Neural progenitor cell (in vitro differentiated cells): ENCODE results near the gene ADAMTS3. TPM values are rescaled to one million over a fixed set of nuclear protein-coding genes. Genes with fewer than 3 reads are reported as not detected.

Experiments used
- DNase-seq: peaks from one replicate; pipeline ENCODE4 v3.0.0-alpha.2; 2016; ENCODE audit warnings: low spot score
- H2AFZ ChIP-seq: fragments of 200-600 bp; sonication (generic); replicated peaks from 2 replicates; pipeline ENCODE4 v1.6.1; 2016; ENCODE audit warnings: antibody characterized with exemption
- H3F3A ChIP-seq: fragments of 200-600 bp; sonication (generic); 2 replicates; pipeline ENCODE4 v1.6.1; 2016; ENCODE audit warnings: antibody characterized with exemption, low read depth
- H3K27ac ChIP-seq: fragments of 200-600 bp; sonication (generic); 2 replicates; pipeline ENCODE4 v1.5.1; 2016; ENCODE audit warnings: mild to moderate bottlenecking
- H3K27me3 ChIP-seq: fragments of 200-600 bp; sonication (generic); 2 replicates; pipeline ENCODE4 v1.6.1; 2016; ENCODE audit warnings: mild to moderate bottlenecking, moderate library complexity
- H3K36me3 ChIP-seq: fragments of 200-600 bp; sonication (generic); 2 replicates; pipeline ENCODE4 v1.5.1; 2016
- H3K4me1 ChIP-seq: fragments of 200-600 bp; sonication (generic); 2 replicates; pipeline ENCODE4 v1.6.1; 2016; ENCODE audit warnings: mixed run types
- H3K4me2 ChIP-seq: fragments of 200-600 bp; sonication (generic); 2 replicates; pipeline ENCODE4 v1.6.1; 2016
- H3K4me3 ChIP-seq: fragments of 200-600 bp; sonication (generic); 2 replicates; pipeline ENCODE4 v1.5.1; 2016
- H3K79me2 ChIP-seq: fragments of 200-600 bp; sonication (generic); 2 replicates; pipeline ENCODE4 v1.6.1; 2016; ENCODE audit warnings: low read depth
- H3K9ac ChIP-seq: fragments of 200-600 bp; sonication (generic); 2 replicates; pipeline ENCODE4 v1.6.1; 2016
- H3K9me3 ChIP-seq: fragments of 200-600 bp; sonication (generic); 2 replicates; pipeline ENCODE4 v1.5.1; 2016; ENCODE audit warnings: low read depth
- H4K20me1 ChIP-seq: fragments of 200-600 bp; sonication (generic); 2 replicates; pipeline ENCODE4 v1.6.1; 2016; ENCODE audit warnings: low read depth
- H3K27ac Mint-ChIP-seq: 3 replicates; pipeline ENCODE4 v1.8.0; 2021; ENCODE audit warnings: mixed read lengths
- H3K27me3 Mint-ChIP-seq: 2 replicates; pipeline ENCODE4 v1.8.0; 2022; ENCODE audit warnings: low read depth, mild to moderate bottlenecking, inconsistent platforms, moderate library complexity, mixed read lengths; ENCODE audit not compliant: insufficient read depth
- H3K36me3 Mint-ChIP-seq: 3 replicates; pipeline ENCODE4 v1.8.0; 2021; ENCODE audit warnings: mixed read lengths
- H3K4me1 Mint-ChIP-seq: 3 replicates; pipeline ENCODE4 v1.8.0; 2021; ENCODE audit warnings: mixed read lengths
- H3K4me3 Mint-ChIP-seq: 3 replicates; pipeline ENCODE4 v1.8.0; 2021; ENCODE audit warnings: mild to moderate bottlenecking, moderate library complexity, mixed read lengths
- H3K9me3 Mint-ChIP-seq: 3 replicates; pipeline ENCODE4 v1.8.0; 2020; ENCODE audit warnings: mixed read lengths
- CTCF ChIP-seq: fragments of 200-600 bp; sonication (generic); IDR thresholded peaks from 2 replicates; pipeline ENCODE4 v1.5.1; 2017; ENCODE audit warnings: antibody characterized with exemption, mild to moderate bottlenecking
- EZH2 ChIP-seq: fragments of 200-600 bp; sonication (generic); IDR thresholded peaks from 2 replicates; pipeline ENCODE4 v1.6.1; 2017; ENCODE audit warnings: antibody characterized with exemption, mild to moderate bottlenecking, moderate library complexity
- EZH2phosphoT487 ChIP-seq: fragments of 200-600 bp; sonication (generic); IDR thresholded peaks from 2 replicates; pipeline ENCODE4 v1.6.1; 2017; ENCODE audit warnings: antibody characterized with exemption
- total RNA-seq: library from RNA; depleted of rRNA; stranded (reverse); fragments of >200 nt; gene quantifications from 2 replicates; pipeline ENCODE4 v1.2.3, GENCODE V29; 2015; ENCODE audit warnings: low replicate concordance

ADAMTS3 gene
- total RNA-seq, 1 donor from 2014 or later: 2.1 TPM

- TF ChIP-seq EZH2phosphoT487 (no peak), EZH2 (no peak), CTCF (peak; percentile 16)
- H3K36me3 ChIP-seq: no peaks in the 10 kb centered on the region
- Mint-ChIP-seq H3K36me3 (no peaks in the 10 kb centered on the region), H3K9me3 (no peaks in the 10 kb centered on the region), H3K4me1 (no peaks in the 10 kb centered on the region), H3K27me3 (no peaks in the 10 kb centered on the region), H3K4me3 (no peak overlapping the region), H3K27ac (no peak overlapping the region)
- H2AFZ ChIP-seq: no peak overlapping the region
- H3K79me2 ChIP-seq: no peaks in the 10 kb centered on the region
- no peaks in the 10 kb centered on the region for H3K27me3 ChIP-seq
- no peak overlapping the region for H3K27ac ChIP-seq
- H3K9ac ChIP-seq: no peak overlapping the region
- no peaks in the 10 kb centered on the region for H3F3A ChIP-seq
- H4K20me1 ChIP-seq: no peaks in the 10 kb centered on the region
- H3K4me3 ChIP-seq: no peak overlapping the region
- DNase-seq: no peak
- H3K9me3 ChIP-seq: no peaks in the 10 kb centered on the region
- no peak overlapping the region for H3K4me2 ChIP-seq
- H3K4me1 ChIP-seq: no peaks in the 10 kb centered on the region
Observed at GRCh38 chr4:72340803-72341431, 228.1 kb downstream of the ADAMTS3 start.

GRCh38 chr4:72338060-72338459 is 231.0 kb downstream of the ADAMTS3 start:
- Mint-ChIP-seq H3K4me1 (no peaks in the 10 kb centered on the region), H3K4me3 (no peak overlapping the region), H3K36me3 (no peaks in the 10 kb centered on the region), H3K27me3 (no peaks in the 10 kb centered on the region), H3K9me3 (no peaks in the 10 kb centered on the region), H3K27ac (no peak overlapping the region)
- Histone ChIP-seq H3K79me2 (no peaks in the 10 kb centered on the region), H3K9ac (no peak overlapping the region), H3F3A (no peaks in the 10 kb centered on the region), H3K27ac (no peak overlapping the region), H3K4me2 (no peak overlapping the region), H3K27me3 (no peaks in the 10 kb centered on the region), H3K4me1 (no peaks in the 10 kb centered on the region), H4K20me1 (no peaks in the 10 kb centered on the region), H3K36me3 (no peaks in the 10 kb centered on the region), H3K9me3 (no peaks in the 10 kb centered on the region), H2AFZ (no peak overlapping the region), H3K4me3 (no peak overlapping the region)
- DNase-seq: no peak
- no peak for TF ChIP-seq CTCF
- TF ChIP-seq EZH2phosphoT487: no peak
- no peak for TF ChIP-seq EZH2

- peaks cover 2% of the 10 kb centered on the region for H3K4me1 Mint-ChIP-seq
- no peak overlapping the region for H3K27ac ChIP-seq
- no peaks in the 10 kb centered on the region for H3K9me3 Mint-ChIP-seq
- no peak overlapping the region for H3K4me3 ChIP-seq
- H3K27ac Mint-ChIP-seq: no peak overlapping the region
- H3K36me3 Mint-ChIP-seq: no peaks in the 10 kb centered on the region
- H3K9me3 ChIP-seq: no peaks in the 10 kb centered on the region
- H3K27me3 Mint-ChIP-seq: no peaks in the 10 kb centered on the region
- no peak for DNase-seq
- no peak overlapping the region for H3K4me3 Mint-ChIP-seq
- H3K4me2 ChIP-seq: no peak overlapping the region
- H2AFZ ChIP-seq: no peak overlapping the region
- H3K79me2 ChIP-seq: no peaks in the 10 kb centered on the region
- no peaks in the 10 kb centered on the region for H3K27me3 ChIP-seq
- no peaks in the 10 kb centered on the region for H3K4me1 ChIP-seq
- H3K9ac ChIP-seq: no peak overlapping the region
- H3F3A ChIP-seq: no peaks in the 10 kb centered on the region
- no peak for TF ChIP-seq EZH2phosphoT487
- TF ChIP-seq EZH2: no peak
- no peak for TF ChIP-seq CTCF
- no peaks in the 10 kb centered on the region for H3K36me3 ChIP-seq
- no peaks in the 10 kb centered on the region for H4K20me1 ChIP-seq
Observed at GRCh38 chr4:72330381-72330780, 238.6 kb downstream of the ADAMTS3 start.
